Spleen (tissue), 7 donors: ENCODE data around the gene UBLCP1.

Experiments used
- POLR2A ChIP-seq, 3 donors: fragments of 450-650 bp; IDR thresholded peaks; one replicate each; pipeline ENCODE4 v1.5.1; 2017; ENCODE audit warnings: antibody characterized with exemption in 3 of 3, mild to moderate bottlenecking in 1 of 3
- POLR2AphosphoS5 ChIP-seq, 3 donors: sonication (generic); formaldehyde crosslinking; IDR thresholded peaks; one replicate each; pipeline ENCODE4 v1.5.1; 2017; ENCODE audit warnings: antibody characterized with exemption in 3 of 3
- TF ChIP-seq, protein P1 (sequence below), 11 experiments: fragments of 200-600 bp in 7 of 11; fragments of 450-650 bp in 4 of 11; sonication (generic) in 4 of 11; IDR thresholded peaks in 8 of 11; conservative IDR thresholded peaks in 3 of 11; 1 replicate in 7 of 11; 2 replicates in 4 of 11; pipeline versions ENCODE4 v1.4.0 to v1.8.0; 2016 to 2021; ENCODE audit warnings: antibody characterized with exemption in 11 of 11, inconsistent platforms in 4 of 11, mild to moderate bottlenecking in 1 of 11
- donor health status: DM: no; HTN: no; CAD: no; lungs with moderate emphysema.
- donor health status: DM: no; HTN: no; CAD: no.
- donor health status: DM: no; HTN: no; CAD: no.

DNA sequence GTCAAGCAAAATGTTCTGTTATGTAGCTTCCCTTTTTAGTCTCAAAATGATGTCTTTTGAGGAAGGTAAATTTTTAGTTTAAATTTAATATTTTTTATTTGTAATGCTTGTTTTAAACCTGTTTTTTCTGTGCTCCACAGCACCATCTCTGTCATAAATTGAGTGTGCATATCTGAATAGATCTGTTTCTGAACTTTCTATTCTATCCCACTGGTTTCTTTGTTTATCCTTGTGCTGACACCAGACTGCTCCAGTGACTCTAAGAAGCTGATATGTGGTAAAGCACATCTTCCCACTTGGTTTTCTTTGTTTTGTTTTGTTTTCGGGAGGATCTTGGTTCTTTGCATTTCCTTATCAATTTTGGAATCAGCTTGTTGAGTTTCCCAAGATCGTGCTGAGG lies 46.6 kb upstream of the UBLCP1 start:
- TF ChIP-seq, protein P1, sequence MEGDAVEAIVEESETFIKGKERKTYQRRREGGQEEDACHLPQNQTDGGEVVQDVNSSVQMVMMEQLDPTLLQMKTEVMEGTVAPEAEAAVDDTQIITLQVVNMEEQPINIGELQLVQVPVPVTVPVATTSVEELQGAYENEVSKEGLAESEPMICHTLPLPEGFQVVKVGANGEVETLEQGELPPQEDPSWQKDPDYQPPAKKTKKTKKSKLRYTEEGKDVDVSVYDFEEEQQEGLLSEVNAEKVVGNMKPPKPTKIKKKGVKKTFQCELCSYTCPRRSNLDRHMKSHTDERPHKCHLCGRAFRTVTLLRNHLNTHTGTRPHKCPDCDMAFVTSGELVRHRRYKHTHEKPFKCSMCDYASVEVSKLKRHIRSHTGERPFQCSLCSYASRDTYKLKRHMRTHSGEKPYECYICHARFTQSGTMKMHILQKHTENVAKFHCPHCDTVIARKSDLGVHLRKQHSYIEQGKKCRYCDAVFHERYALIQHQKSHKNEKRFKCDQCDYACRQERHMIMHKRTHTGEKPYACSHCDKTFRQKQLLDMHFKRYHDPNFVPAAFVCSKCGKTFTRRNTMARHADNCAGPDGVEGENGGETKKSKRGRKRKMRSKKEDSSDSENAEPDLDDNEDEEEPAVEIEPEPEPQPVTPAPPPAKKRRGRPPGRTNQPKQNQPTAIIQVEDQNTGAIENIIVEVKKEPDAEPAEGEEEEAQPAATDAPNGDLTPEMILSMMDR (IDR thresholded peaks at IDR 0.05 in 8 of 11, conservative IDR thresholded peaks at IDR 0.05 in 3 of 11), result no peak
- TF ChIP-seq POLR2AphosphoS5 (IDR thresholded peaks at IDR 0.05) (no peak), POLR2A (IDR thresholded peaks at IDR 0.05) (no peak)
